Measurements from ENCODE around the gene GRB10. TPM values are rescaled to one million over a fixed set of nuclear protein-coding genes. Genes with fewer than 3 reads are reported as not detected.
A peak's percentile ranks its signal among the peaks of the same experiment; 100 is the strongest.

GRB10 gene
- total RNA-seq, 2 donors from 2014 or later: 1.1 to 1.7 TPM

DNA sequence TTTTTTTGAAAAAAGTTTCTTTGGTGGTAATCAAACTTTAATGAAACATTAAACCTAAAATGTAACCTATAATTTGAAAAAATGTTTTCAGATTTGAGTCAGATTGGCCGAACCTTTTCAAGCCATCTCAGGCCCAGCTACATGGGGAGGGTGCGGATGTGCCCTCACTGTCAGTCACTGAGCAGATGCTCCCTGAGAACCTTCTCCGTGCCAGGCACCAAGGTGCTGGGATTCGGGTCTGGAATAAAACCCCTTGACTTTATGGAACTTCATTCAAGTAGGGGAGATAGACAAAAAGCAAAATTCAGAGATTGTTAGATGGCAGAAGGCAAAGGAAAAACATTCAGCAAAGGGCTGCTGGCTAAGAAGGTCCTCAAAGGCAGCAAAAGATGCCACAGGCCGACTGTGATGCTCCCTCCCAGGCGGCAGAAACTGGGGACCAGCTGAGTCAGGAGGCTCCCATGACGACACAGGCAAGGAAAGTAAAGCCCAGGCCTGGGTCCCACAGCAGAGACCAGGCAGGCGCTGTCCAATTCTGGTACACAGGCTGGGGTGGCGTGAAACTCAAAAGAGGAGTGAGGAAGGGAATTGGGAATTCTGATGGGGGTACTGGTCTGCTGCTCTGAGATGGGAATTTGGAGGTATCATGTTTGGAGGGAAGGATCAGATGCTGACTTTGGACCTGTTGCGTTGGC, 135.3 kb downstream of the GRB10 start:
- no peak for ATAC-seq (replicated peaks)
- H3K4me1 Mint-ChIP-seq: no peaks in the 10 kb centered on the region
- H3K4me3 Mint-ChIP-seq: no peak overlapping the region
- H3K27me3 Mint-ChIP-seq: no peaks in the 10 kb centered on the region
- no peaks in the 10 kb centered on the region for H3K36me3 Mint-ChIP-seq (ENCODE audit: low read depth)
- no peaks in the 10 kb centered on the region for H3K9me3 Mint-ChIP-seq
- no peak overlapping the region for H3K27ac Mint-ChIP-seq

- Mint-ChIP-seq H3K9me3 (no peaks in the 10 kb centered on the region), H3K27me3 (no peaks in the 10 kb centered on the region), H3K36me3 (ENCODE audit: low read depth) (no peaks in the 10 kb centered on the region), H3K4me3 (no peak overlapping the region), H3K27ac (no peak overlapping the region), H3K4me1 (no peaks in the 10 kb centered on the region)
- peak; percentile 24 for ATAC-seq (replicated peaks)
Observed at GRCh38 chr7:50646069-50646468, 136.6 kb downstream of the GRB10 start.

GRCh38 chr7:50645186-50645585, 137.5 kb downstream of the GRB10 start:
- Mint-ChIP-seq H3K4me3 (no peak overlapping the region), H3K27me3 (no peaks in the 10 kb centered on the region), H3K27ac (no peak overlapping the region), H3K36me3 (ENCODE audit: low read depth) (no peaks in the 10 kb centered on the region), H3K9me3 (no peaks in the 10 kb centered on the region), H3K4me1 (no peaks in the 10 kb centered on the region)
- no peak for ATAC-seq (replicated peaks)

DNA sequence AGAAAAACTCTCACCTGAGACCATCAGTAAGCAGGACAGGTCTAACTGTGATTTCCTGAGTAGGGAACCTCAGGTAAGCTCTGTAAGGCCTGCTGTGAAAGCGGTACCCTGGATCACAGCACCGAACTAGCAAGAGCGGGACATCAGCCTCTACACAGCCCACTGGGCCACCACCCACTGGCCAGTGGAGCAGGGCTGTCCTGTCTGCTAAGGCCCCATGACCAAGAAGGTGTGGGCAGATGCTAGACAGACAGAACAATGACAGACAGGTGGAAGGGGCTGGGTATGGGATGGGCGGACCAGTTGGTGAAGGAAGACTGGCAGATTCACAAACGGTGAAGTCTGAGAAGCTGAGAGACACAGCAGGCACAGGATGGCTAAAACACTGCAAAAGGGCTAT, 138.1 kb downstream of the GRB10 start:
- H3K36me3 Mint-ChIP-seq (ENCODE audit: low read depth): no peaks in the 10 kb centered on the region
- no peak for ATAC-seq (replicated peaks)
- no peaks in the 10 kb centered on the region for H3K9me3 Mint-ChIP-seq
- H3K4me3 Mint-ChIP-seq: no peak overlapping the region
- H3K27me3 Mint-ChIP-seq: no peaks in the 10 kb centered on the region
- H3K27ac Mint-ChIP-seq: no peak overlapping the region
- no peaks in the 10 kb centered on the region for H3K4me1 Mint-ChIP-seq

GRCh38 chr7:50644114-50644513, 138.6 kb downstream of the GRB10 start:
- ATAC-seq (replicated peaks): no peak
- Mint-ChIP-seq H3K9me3 (no peaks in the 10 kb centered on the region), H3K36me3 (ENCODE audit: low read depth) (no peaks in the 10 kb centered on the region), H3K4me3 (no peak overlapping the region), H3K4me1 (no peaks in the 10 kb centered on the region), H3K27me3 (no peaks in the 10 kb centered on the region), H3K27ac (no peak overlapping the region)

GRCh38 chr7:50641442-50642405, 141.0 kb downstream of the GRB10 start:
- H3K36me3 Mint-ChIP-seq (ENCODE audit: low read depth): no peaks in the 10 kb centered on the region
- ATAC-seq (replicated peaks): no peak
- H3K27me3 Mint-ChIP-seq: peaks cover 4% of the 10 kb centered on the region
- H3K4me3 Mint-ChIP-seq: no peak overlapping the region
- no peak overlapping the region for H3K27ac Mint-ChIP-seq
- H3K9me3 Mint-ChIP-seq: no peaks in the 10 kb centered on the region
- no peaks in the 10 kb centered on the region for H3K4me1 Mint-ChIP-seq

DNA sequence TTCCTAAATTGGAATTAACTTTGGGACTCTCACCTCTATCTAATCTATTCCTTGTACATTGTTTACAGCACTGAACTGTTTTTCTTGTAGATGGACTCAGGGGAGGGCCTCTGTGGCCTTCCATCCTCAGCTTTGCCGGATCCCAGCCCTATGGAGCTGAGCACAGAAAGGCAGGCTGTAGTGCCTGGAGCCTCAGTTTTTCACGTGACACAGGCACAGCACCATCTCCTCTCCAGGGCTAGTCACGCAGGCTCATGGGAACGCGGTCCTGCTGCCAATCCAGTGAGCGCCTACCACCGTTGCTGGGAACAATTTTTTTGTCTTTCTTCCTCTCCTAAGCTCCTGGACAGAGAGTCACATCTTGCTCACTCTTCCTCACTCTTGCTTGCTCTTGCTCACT, 141.9 kb downstream of the GRB10 start:
- ATAC-seq (replicated peaks): no peak
- Mint-ChIP-seq H3K4me1 (no peaks in the 10 kb centered on the region), H3K36me3 (ENCODE audit: low read depth) (no peaks in the 10 kb centered on the region), H3K27ac (no peak overlapping the region), H3K4me3 (no peak overlapping the region), H3K27me3 (peaks cover 4% of the 10 kb centered on the region), H3K9me3 (no peaks in the 10 kb centered on the region)

- Mint-ChIP-seq H3K9me3 (no peaks in the 10 kb centered on the region), H3K4me3 (no peak overlapping the region), H3K36me3 (ENCODE audit: low read depth) (no peaks in the 10 kb centered on the region), H3K4me1 (no peaks in the 10 kb centered on the region), H3K27me3 (peaks cover 4% of the 10 kb centered on the region), H3K27ac (no peak overlapping the region)
- ATAC-seq (replicated peaks): no peak
Observed at GRCh38 chr7:50640256-50640655, 142.4 kb downstream of the GRB10 start.

GRCh38 chr7:50637725-50638643, 144.7 kb downstream of the GRB10 start:
- Mint-ChIP-seq H3K4me3 (no peak overlapping the region), H3K27me3 (peaks cover 6% of the 10 kb centered on the region), H3K27ac (no peak overlapping the region), H3K9me3 (no peaks in the 10 kb centered on the region), H3K4me1 (no peaks in the 10 kb centered on the region), H3K36me3 (ENCODE audit: low read depth) (no peaks in the 10 kb centered on the region)
- no peak for ATAC-seq (replicated peaks)

DNA sequence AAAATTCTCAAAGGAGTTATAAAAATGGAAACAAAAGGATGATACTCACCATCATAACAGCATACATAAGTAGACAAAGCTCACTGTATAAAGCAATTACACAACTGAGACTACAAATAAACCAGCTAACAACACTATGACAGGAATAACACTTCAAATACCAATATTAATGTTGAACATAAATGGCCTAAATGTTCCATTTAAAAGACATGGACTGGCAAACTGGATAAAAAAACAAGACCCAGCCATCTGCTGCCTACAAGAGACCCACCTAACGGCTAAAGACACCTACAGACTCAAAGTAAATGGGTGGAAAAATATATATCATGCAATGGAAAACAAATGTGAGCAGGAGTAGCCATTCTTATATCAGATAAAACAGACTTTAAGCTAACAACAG, 148.3 kb downstream of the GRB10 start:
- Mint-ChIP-seq H3K4me3 (no peak overlapping the region), H3K27me3 (peaks cover 6% of the 10 kb centered on the region), H3K36me3 (ENCODE audit: low read depth) (no peaks in the 10 kb centered on the region), H3K9me3 (no peaks in the 10 kb centered on the region), H3K4me1 (no peaks in the 10 kb centered on the region), H3K27ac (no peak overlapping the region)
- ATAC-seq (replicated peaks): no peak

DNA sequence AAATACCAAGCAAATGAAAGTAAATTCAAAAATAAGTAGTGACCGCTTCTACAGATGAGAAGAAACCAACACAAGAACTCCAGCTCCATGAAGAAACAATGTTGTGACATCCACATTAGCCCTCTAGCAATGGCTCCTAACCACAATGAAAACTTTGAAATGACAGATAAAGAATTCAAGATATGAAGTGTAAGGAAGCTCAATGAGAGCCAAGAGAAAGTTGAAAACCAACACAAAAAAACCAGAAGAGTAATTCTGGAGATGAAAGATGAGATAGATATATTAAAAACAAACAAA, 149.3 kb downstream of the GRB10 start:
- peak; percentile 6 for ATAC-seq (replicated peaks)
- H3K4me3 Mint-ChIP-seq: no peak overlapping the region
- H3K27ac Mint-ChIP-seq: no peak overlapping the region
- H3K27me3 Mint-ChIP-seq: peaks cover 6% of the 10 kb centered on the region
- no peaks in the 10 kb centered on the region for H3K36me3 Mint-ChIP-seq (ENCODE audit: low read depth)
- no peaks in the 10 kb centered on the region for H3K9me3 Mint-ChIP-seq
- no peaks in the 10 kb centered on the region for H3K4me1 Mint-ChIP-seq

GRCh38 chr7:50632561-50633413, 149.9 kb downstream of the GRB10 start:
- no peaks in the 10 kb centered on the region for H3K4me1 Mint-ChIP-seq
- no peak overlapping the region for H3K27ac Mint-ChIP-seq
- peak; percentile 86 for ATAC-seq (replicated peaks)
- no peaks in the 10 kb centered on the region for H3K9me3 Mint-ChIP-seq
- no peak overlapping the region for H3K4me3 Mint-ChIP-seq
- no peaks in the 10 kb centered on the region for H3K36me3 Mint-ChIP-seq (ENCODE audit: low read depth)
- peaks cover 6% of the 10 kb centered on the region for H3K27me3 Mint-ChIP-seq

- no peaks in the 10 kb centered on the region for H3K4me1 Mint-ChIP-seq
- no peak for ATAC-seq (replicated peaks)
- H3K27me3 Mint-ChIP-seq: peaks cover 3% of the 10 kb centered on the region
- H3K36me3 Mint-ChIP-seq (ENCODE audit: low read depth): no peaks in the 10 kb centered on the region
- no peaks in the 10 kb centered on the region for H3K9me3 Mint-ChIP-seq
- no peak overlapping the region for H3K4me3 Mint-ChIP-seq
- no peak overlapping the region for H3K27ac Mint-ChIP-seq
Observed at GRCh38 chr7:50631639-50632038, 151.1 kb downstream of the GRB10 start.

- no peaks in the 10 kb centered on the region for H3K9me3 Mint-ChIP-seq
- no peak for ATAC-seq (replicated peaks)
- H3K4me1 Mint-ChIP-seq: no peaks in the 10 kb centered on the region
- H3K27me3 Mint-ChIP-seq: peaks cover 3% of the 10 kb centered on the region
- no peak overlapping the region for H3K27ac Mint-ChIP-seq
- H3K36me3 Mint-ChIP-seq (ENCODE audit: low read depth): no peaks in the 10 kb centered on the region
- H3K4me3 Mint-ChIP-seq: no peak overlapping the region
Observed at GRCh38 chr7:50631100-50631499, 151.6 kb downstream of the GRB10 start.
